Measurements from ENCODE around the gene SPIB.

DNA sequence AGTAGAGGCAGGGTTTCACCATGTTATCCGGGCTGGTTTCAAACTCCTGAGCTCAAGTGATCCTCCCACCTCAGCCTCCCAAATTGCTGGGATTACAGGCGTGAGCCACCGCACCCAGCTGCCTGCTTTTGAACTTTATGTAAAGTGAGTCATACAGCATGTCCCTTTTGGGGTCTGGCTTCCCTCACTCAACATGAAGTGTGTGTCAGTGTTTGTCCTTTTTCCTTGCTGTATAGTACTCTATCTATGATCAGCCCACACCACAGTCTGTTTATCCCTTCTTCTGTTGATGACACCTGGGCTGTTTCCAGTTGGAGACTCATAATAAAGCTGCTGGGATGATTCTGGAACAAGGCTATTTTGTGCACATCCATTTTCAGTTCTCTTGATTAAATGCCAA, 2.1 kb downstream of the SPIB start:
- no peak for TF ChIP-seq CTCF (conservative IDR thresholded peaks at IDR 0.05; ENCODE audit: low read length)
- TF ChIP-seq EZH2phosphoT487 (IDR thresholded peaks at IDR 0.05; ENCODE audit: borderline replicate concordance) = no peak

Data from Loucy (cell line).